GM12874 (cell line): ENCODE results near the gene NTRK2.

Experiments used
- TF ChIP-seq, protein P1 (sequence below): IDR thresholded peaks from 2 replicates; pipeline ENCODE4 v1.5.1; 2011; ENCODE audit warnings: low read depth, mild to moderate bottlenecking, control low read depth, low read length, moderate library complexity; ENCODE audit not compliant: insufficient read depth

The NTRK2 gene

DNA sequence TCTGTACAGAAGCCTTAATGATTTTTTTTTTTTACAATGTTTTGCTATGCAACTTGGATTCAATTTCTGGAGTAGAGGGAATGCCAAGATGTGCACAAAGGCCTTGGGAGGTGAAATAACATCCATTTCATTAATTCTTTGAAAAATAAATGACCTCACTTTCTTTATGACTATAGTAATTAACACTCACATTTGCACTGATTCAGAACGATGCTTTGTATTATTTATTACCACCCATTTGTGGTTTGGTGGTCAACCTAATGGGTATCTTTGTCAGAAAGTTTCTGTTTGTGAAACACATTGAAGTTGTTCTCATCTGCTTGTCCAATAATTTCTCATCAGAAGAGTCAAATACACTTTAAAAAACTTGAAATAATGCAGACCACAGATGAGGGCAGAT is 169.3 kb downstream of the NTRK2 start:
- TF ChIP-seq, protein P1, sequence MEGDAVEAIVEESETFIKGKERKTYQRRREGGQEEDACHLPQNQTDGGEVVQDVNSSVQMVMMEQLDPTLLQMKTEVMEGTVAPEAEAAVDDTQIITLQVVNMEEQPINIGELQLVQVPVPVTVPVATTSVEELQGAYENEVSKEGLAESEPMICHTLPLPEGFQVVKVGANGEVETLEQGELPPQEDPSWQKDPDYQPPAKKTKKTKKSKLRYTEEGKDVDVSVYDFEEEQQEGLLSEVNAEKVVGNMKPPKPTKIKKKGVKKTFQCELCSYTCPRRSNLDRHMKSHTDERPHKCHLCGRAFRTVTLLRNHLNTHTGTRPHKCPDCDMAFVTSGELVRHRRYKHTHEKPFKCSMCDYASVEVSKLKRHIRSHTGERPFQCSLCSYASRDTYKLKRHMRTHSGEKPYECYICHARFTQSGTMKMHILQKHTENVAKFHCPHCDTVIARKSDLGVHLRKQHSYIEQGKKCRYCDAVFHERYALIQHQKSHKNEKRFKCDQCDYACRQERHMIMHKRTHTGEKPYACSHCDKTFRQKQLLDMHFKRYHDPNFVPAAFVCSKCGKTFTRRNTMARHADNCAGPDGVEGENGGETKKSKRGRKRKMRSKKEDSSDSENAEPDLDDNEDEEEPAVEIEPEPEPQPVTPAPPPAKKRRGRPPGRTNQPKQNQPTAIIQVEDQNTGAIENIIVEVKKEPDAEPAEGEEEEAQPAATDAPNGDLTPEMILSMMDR, result no peak

DNA sequence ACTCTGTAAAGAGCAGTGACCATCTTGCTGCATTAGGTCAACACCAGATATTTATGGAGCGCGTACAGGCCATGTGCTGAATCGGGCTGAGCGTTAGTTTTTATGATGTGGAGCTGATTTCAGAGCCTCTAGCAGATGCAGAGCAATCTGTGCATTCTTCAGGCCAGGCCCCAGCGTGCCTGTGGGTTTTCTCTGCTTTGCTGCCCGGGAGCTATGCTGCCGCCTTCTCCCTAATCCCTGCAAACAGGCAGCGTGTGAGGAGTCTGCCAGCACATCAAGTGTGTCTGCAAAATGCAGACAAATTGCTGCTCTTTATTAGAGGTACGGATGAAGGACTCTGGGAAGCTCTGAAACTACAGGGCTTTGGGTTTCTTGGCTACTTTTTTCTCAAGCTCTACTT is 170.0 kb downstream of the NTRK2 start:
- TF ChIP-seq, protein P1, result no peak

DNA sequence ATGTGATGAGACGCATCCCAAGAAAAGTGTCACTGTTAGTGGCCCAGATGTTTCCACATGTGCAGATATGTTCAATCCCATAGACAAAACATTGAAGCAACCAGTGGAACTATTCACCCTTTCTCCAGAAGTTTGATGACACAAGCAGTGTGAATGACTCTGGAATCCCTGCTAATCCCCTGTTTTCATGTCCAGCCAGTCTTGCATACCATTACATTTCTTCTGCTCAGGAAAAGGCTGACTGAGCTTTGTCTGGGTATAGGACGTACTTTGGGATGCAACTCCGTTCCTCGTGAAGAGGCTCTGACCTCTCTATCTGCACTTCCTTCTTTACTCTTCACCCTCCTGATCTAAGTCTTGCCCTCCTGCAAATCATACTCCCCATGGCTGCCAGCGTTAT is 172.4 kb downstream of the NTRK2 start:
- TF ChIP-seq, protein P1, result no peak

DNA sequence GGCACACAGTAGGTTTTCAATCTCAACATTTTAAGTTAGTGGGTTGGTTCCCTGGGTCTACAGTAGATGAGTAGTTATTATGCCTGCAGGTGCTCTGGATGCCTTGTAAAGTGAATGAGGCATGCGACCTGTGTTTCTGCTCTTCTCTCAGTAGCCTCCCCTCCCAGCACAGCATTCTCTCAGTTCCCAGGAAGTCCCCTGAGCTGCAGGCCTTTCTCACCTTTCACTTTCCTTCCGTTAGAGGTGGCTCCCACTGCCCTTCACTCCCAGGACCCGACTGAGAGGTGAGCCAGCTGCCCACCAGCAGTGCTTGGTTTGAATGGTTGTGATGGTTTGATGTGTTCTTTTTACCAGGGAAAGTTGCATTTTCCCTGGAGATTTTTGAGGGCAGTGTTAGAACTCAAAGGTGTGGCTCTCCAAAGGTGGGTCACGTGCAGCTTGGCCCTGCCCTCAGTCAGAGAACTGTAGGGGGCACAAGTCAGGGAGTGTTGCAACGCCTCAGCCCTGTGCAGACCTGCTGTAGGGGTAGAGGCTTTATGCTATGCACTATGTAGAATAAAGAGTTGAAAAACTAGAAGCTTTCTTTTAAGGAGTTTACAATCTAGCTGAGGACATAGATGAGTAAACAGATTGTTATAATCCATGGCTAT is 173.8 kb downstream of the NTRK2 start:
- TF ChIP-seq, protein P1, result no peak

DNA sequence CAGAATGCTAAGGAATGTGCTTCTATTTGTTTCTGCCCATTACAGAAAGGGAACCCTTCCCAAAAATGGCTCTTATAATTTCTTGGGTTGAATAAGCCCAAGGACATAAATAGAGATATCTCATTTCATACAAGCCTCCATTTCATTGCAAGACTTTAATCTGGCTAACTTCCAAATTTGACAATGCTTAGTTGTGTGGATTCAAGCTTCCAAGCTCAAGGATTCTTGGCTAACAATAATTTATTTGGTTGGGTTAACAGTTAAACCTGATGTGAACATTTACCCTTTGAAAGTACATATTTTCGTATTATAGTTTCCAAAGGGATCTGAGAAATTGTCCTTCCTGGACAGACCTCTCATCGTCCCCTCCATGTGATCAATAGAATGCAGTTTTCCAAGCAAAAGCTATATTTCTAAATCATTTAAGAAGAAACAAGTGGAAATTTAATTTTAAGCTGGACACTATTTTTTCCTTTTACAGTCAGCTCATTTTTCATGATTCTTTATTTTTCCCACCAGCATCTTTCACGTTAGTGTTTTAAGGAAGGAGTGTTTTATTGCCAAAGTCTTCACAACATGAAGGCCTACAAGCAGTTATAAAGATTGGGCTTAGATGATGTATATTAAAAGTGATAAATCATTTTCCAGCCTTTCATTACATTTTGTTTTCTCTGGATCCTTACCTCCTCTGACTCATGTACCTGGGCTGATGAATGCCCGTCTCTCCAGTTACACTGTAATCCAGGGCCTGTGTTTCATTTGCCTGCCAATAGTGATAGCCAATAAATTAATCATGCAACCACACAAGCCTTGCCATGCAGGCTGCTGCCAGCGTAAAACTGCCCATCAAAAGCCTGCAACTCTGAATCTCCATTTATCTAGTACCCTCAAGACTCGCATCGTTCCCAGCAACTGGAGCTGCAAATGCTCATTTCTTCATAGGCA is 176.7 kb downstream of the NTRK2 start:
- TF ChIP-seq, protein P1, result no peak

DNA sequence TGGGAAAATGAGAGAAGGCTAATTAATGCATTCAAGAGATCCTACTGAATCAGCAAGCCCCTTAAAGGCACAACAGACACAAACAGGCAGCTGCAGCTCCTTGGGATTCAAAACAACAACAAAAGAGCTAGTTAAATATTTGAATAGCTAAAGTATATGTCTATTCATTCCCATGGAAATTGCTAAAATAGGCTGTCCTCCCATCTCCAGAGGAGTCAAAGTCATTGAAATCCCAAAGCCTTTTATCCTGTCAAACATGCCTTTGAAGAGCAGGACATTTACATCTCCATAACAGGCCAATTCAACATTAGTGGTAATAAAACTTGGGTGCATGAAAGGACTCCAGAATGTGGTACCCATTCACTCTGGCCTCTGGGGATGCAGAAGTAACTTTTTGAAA is 177.4 kb downstream of the NTRK2 start:
- TF ChIP-seq, protein P1, result no peak

DNA sequence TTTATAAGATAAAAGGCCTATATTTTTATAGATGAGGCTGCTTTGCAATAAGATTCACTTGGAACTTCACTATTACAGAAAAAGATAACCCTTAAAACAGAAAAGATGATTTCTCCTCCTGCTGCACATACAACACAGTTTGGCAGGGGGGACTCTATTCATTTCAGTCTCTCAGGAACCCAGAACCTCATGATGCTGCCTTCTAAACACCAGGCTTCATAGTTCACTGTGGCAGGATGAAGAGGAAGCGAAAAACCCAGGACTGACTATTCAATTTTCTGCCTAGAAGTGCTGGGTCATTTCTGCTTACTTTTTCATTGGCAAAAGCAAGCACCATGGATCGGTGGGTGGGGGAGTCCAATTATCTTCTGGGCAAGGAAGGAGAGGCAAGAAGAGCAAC is 179.5 kb downstream of the NTRK2 start:
- TF ChIP-seq, protein P1, result no peak
